Thyroid gland (tissue), 4 donors: ENCODE results near the gene ASCL1.

Experiments used
- CTCF ChIP-seq, 6 experiments: fragments of 200-600 bp in 3 of 6; fragments of 450-650 bp in 3 of 6; sonication (generic) in 3 of 6; IDR thresholded peaks; one replicate each; pipeline ENCODE4 v1.5.1; 2016 to 2019; ENCODE audit warnings: antibody characterized with exemption in 6 of 6, mild to moderate bottlenecking in 2 of 6, inconsistent platforms in 1 of 6, moderate library complexity in 1 of 6
- POLR2A ChIP-seq, 2 donors: fragments of 450-650 bp; IDR thresholded peaks; one replicate each; pipeline ENCODE4 v1.6.1; 2017; ENCODE audit warnings: antibody characterized with exemption in 2 of 2, mild to moderate bottlenecking in 2 of 2, moderate library complexity in 1 of 2

GRCh38 chr12:102912258-102912657 lies 45.2 kb upstream of the ASCL1 start:
- TF ChIP-seq POLR2A (IDR thresholded peaks at IDR 0.05), result no peak
- TF ChIP-seq CTCF (IDR thresholded peaks at IDR 0.05), result no peak
